ENCODE measurements around the gene TXNRD3. TPM values are rescaled to one million over a fixed set of nuclear protein-coding genes. Genes with fewer than 3 reads are reported as not detected.

Gene TXNRD3
- total RNA-seq, 1 experiment from 2014 or later: 6.9 TPM

GRCh38 chr3:126672741-126673140 is 17.8 kb upstream of the TXNRD3 start:
- TF ChIP-seq ZNF425 (CRISPR knock-in tag; conservative IDR thresholded peaks at IDR 0.05): no peak
- no peak for TF ChIP-seq ZNF232 (CRISPR knock-in tag; IDR thresholded peaks at IDR 0.05)
- no peak for TF ChIP-seq ZNF396 (CRISPR knock-in tag; IDR thresholded peaks at IDR 0.05; ENCODE audit: borderline replicate concordance)
- no peak for TF ChIP-seq JAZF1 (CRISPR knock-in tag; IDR thresholded peaks at IDR 0.05)
- TF ChIP-seq GRHL2 (CRISPR knock-in tag; IDR thresholded peaks at IDR 0.05; ENCODE audit: insufficient replicate concordance, severe bottlenecking): no peak
- TF ChIP-seq ZNF219 (CRISPR knock-in tag; IDR thresholded peaks at IDR 0.05; ENCODE audit: borderline replicate concordance): no peak
- no peak for TF ChIP-seq RELA (CRISPR knock-in tag; IDR thresholded peaks at IDR 0.05; ENCODE audit: borderline replicate concordance)
- TF ChIP-seq CBFB (CRISPR knock-in tag; IDR thresholded peaks at IDR 0.05; ENCODE audit: low read depth): no peak
- TF ChIP-seq MAX (CRISPR knock-in tag; IDR thresholded peaks at IDR 0.05): no peak
- TF ChIP-seq ZNF671 (CRISPR knock-in tag; IDR thresholded peaks at IDR 0.05): no peak
- TF ChIP-seq, protein P1, sequence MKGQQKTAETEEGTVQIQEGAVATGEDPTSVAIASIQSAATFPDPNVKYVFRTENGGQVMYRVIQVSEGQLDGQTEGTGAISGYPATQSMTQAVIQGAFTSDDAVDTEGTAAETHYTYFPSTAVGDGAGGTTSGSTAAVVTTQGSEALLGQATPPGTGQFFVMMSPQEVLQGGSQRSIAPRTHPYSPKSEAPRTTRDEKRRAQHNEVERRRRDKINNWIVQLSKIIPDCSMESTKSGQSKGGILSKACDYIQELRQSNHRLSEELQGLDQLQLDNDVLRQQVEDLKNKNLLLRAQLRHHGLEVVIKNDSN (CRISPR knock-in tag; IDR thresholded peaks at IDR 0.05): no peak
- TF ChIP-seq AFF4 (CRISPR knock-in tag; IDR thresholded peaks at IDR 0.05; ENCODE audit: borderline replicate concordance): no peak
- TF ChIP-seq, protein P2, sequence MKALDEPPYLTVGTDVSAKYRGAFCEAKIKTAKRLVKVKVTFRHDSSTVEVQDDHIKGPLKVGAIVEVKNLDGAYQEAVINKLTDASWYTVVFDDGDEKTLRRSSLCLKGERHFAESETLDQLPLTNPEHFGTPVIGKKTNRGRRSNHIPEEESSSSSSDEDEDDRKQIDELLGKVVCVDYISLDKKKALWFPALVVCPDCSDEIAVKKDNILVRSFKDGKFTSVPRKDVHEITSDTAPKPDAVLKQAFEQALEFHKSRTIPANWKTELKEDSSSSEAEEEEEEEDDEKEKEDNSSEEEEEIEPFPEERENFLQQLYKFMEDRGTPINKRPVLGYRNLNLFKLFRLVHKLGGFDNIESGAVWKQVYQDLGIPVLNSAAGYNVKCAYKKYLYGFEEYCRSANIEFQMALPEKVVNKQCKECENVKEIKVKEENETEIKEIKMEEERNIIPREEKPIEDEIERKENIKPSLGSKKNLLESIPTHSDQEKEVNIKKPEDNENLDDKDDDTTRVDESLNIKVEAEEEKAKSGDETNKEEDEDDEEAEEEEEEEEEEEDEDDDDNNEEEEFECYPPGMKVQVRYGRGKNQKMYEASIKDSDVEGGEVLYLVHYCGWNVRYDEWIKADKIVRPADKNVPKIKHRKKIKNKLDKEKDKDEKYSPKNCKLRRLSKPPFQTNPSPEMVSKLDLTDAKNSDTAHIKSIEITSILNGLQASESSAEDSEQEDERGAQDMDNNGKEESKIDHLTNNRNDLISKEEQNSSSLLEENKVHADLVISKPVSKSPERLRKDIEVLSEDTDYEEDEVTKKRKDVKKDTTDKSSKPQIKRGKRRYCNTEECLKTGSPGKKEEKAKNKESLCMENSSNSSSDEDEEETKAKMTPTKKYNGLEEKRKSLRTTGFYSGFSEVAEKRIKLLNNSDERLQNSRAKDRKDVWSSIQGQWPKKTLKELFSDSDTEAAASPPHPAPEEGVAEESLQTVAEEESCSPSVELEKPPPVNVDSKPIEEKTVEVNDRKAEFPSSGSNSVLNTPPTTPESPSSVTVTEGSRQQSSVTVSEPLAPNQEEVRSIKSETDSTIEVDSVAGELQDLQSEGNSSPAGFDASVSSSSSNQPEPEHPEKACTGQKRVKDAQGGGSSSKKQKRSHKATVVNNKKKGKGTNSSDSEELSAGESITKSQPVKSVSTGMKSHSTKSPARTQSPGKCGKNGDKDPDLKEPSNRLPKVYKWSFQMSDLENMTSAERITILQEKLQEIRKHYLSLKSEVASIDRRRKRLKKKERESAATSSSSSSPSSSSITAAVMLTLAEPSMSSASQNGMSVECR (CRISPR knock-in tag; IDR thresholded peaks at IDR 0.05; ENCODE audit: borderline replicate concordance): no peak
- TF ChIP-seq E2F5 (CRISPR knock-in tag; IDR thresholded peaks at IDR 0.05): no peak
- TF ChIP-seq, protein P3, sequence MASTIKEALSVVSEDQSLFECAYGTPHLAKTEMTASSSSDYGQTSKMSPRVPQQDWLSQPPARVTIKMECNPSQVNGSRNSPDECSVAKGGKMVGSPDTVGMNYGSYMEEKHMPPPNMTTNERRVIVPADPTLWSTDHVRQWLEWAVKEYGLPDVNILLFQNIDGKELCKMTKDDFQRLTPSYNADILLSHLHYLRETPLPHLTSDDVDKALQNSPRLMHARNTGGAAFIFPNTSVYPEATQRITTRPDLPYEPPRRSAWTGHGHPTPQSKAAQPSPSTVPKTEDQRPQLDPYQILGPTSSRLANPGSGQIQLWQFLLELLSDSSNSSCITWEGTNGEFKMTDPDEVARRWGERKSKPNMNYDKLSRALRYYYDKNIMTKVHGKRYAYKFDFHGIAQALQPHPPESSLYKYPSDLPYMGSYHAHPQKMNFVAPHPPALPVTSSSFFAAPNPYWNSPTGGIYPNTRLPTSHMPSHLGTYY (CRISPR knock-in tag; IDR thresholded peaks at IDR 0.05): no peak
- TF ChIP-seq, protein P4, sequence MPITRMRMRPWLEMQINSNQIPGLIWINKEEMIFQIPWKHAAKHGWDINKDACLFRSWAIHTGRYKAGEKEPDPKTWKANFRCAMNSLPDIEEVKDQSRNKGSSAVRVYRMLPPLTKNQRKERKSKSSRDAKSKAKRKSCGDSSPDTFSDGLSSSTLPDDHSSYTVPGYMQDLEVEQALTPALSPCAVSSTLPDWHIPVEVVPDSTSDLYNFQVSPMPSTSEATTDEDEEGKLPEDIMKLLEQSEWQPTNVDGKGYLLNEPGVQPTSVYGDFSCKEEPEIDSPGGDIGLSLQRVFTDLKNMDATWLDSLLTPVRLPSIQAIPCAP (CRISPR knock-in tag; IDR thresholded peaks at IDR 0.05): no peak
- TF ChIP-seq NR2C2 (CRISPR knock-in tag; IDR thresholded peaks at IDR 0.05): no peak
- no peak for TF ChIP-seq SMAD3 (CRISPR knock-in tag; IDR thresholded peaks at IDR 0.05; ENCODE audit: borderline replicate concordance)
- no peak for TF ChIP-seq TEAD1 (CRISPR knock-in tag; IDR thresholded peaks at IDR 0.05)
- DNase-seq (ENCODE audit: low spot score): no peak
- POLR2A ChIA-PET: interaction anchor here (1.1 kb wide), 1 partner anchor 310 kb away, joined by 3 read pairs; the partner anchor contains the start of gene PLXNA1
- CTCF ChIA-PET: interaction anchor here (1.1 to 1.2 kb wide), 2 partner anchors 65 to 312 kb away, joined by 3 to 4 read pairs; no protein-coding TSS in a partner anchor
- H3K27me3 Mint-ChIP-seq (ENCODE audit: low read depth): peaks cover 11% of the 10 kb centered on the region
- peaks cover 3% of the 10 kb centered on the region; the same call in 1 of the 2 replicates for H3K36me3 Mint-ChIP-seq
- H3K4me3 Mint-ChIP-seq: no peak overlapping the region
- ATAC-seq: no peak
- H3K27ac Mint-ChIP-seq: no peak overlapping the region
- peaks cover 19% of the 10 kb centered on the region for H3K9me3 Mint-ChIP-seq
- peaks cover 6% of the 10 kb centered on the region for H3K4me1 Mint-ChIP-seq

Data from WTC11 (cell line).